Left ventricle myocardium inferior (tissue), 1 donor: ENCODE data around the gene CYP2W1. TPM values are rescaled to one million over a fixed set of nuclear protein-coding genes. Genes with fewer than 3 reads are reported as not detected.
A peak's percentile ranks its signal among the peaks of the same experiment; 100 is the strongest.

Source experiments
- DNase-seq: peaks from one replicate; pipeline ENCODE4 v3.0.0-alpha.2; 2020
- H3K27ac ChIP-seq: fragments of 200-600 bp; replicated peaks from 2 replicates; pipeline ENCODE4 v1.8.0; 2021
- H3K27me3 ChIP-seq: fragments of 200-600 bp; 2 replicates; pipeline ENCODE4 v1.8.0; 2021; ENCODE audit warnings: low read depth
- H3K36me3 ChIP-seq: fragments of 200-600 bp; 2 replicates; pipeline ENCODE4 v1.8.0; 2021
- H3K4me1 ChIP-seq: fragments of 200-600 bp; 2 replicates; pipeline ENCODE4 v1.8.0; 2021
- H3K4me3 ChIP-seq: fragments of 200-600 bp; 2 replicates; pipeline ENCODE4 v1.8.0; 2021; ENCODE audit warnings: mild to moderate bottlenecking, moderate library complexity
- H3K9me3 ChIP-seq: fragments of 200-600 bp; replicated peaks from 2 replicates; pipeline ENCODE4 v1.8.0; 2021
- CTCF ChIP-seq: fragments of 200-600 bp; IDR thresholded peaks from 2 replicates; pipeline ENCODE4 v1.8.0; 2021; ENCODE audit warnings: antibody characterized with exemption, mild to moderate bottlenecking, borderline replicate concordance
- intact Hi-C: fragments of 100-400 bp; cut with micrococcal nuclease; formaldehyde crosslinking; loops from one replicate; pipeline ENCODE4 v1.11.0; 2022
- total RNA-seq: library from RNA; stranded (reverse); fragmentation: NEBNext Ultra II Directional; extraction: Animal tissue kit (Norgen Biotek cat#: 25700); gene quantifications from one replicate; pipeline ENCODE4 v1.2.1, GENCODE V29; 2021
- donor health status: DM: no; HTN: yes; CAD: no; lungs with severe emphysema.

CYP2W1 gene
- total RNA-seq, 1 donor from 2014 or later = not detected

DNA sequence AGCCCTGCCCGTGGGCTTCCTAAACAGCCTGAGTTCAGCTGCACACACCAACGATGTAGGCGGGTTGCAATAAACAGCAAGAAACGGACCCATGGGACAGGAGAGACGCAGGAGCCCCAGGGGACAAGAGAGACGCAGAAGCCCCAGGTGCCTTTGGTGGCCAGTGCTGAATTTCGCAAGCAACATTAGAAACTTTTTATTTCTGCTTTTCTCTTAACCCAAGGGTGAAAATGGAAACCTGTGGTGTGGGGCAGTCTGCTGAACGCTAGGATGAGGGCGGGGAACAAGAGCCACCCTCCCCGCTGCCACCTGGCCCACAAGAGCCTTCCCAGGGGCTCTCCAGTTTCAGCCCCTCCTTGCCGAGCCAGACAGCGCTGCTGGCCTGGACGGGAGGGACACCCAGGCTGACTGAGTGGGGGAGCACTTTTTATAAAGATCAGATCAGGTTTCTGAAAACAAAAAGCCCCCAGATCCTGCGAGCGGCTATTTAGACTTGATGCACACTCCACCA, 41.4 kb downstream of the CYP2W1 start:
- Histone ChIP-seq H3K4me3 (no peak overlapping the region), H3K4me1 (peaks cover 39% of the 10 kb centered on the region), H3K9me3 (no peaks in the 10 kb centered on the region), H3K36me3 (peaks cover 21% of the 10 kb centered on the region), H3K27me3 (no peaks in the 10 kb centered on the region), H3K27ac (no peak overlapping the region)
- intact Hi-C loops = no loop called here
- TF ChIP-seq CTCF = no peak
- DNase-seq = no peak

DNA sequence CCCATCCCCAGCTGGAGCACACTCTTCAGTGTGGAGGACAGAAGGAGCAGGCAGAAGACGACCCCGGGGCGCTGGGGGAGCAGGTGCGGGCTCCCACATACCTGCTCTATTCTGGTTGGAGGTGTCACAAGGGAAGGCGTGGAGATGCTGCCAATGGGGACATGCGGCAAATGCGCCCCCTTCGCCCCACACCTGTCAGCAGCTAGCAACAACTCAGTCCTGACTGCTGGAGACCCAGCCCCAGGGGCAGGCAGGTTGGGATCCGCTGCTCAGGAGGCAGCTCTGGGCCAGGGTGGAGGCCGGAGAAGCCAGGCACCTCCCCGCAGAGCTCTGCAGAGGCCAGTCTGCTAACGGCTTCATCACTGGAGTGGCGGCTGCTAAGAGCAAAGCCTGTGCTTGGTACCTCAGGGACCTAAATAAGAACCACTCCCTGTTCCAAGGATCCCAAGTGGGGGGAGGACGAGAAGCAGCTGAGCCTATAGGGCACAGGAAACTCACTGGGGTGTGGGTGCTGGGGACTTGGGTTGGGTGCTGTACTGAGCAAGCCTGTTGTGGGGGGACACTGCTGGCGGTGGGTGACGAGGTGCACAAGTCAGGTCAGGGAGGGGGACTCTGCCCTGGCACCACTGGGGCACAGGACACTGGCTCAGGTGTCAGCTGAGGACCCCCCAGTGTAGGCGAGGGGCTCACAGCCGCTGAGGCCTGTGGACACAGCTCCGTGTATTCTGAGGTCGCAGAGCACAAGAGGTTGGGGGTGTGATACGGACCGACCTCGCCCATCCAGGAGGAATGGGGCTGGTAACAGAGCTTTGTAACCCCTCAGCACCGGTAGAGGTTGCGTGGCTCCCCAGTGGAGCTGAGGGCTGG, 42.1 kb downstream of the CYP2W1 start:
- Histone ChIP-seq H3K27me3 (no peaks in the 10 kb centered on the region), H3K27ac (no peak overlapping the region), H3K9me3 (no peaks in the 10 kb centered on the region), H3K36me3 (peaks cover 21% of the 10 kb centered on the region), H3K4me3 (no peak overlapping the region), H3K4me1 (peaks cover 42% of the 10 kb centered on the region)
- intact Hi-C loops = no loop called here
- DNase-seq = no peak
- no peak for TF ChIP-seq CTCF

- no peaks in the 10 kb centered on the region for H3K27me3 ChIP-seq
- peaks cover 42% of the 10 kb centered on the region for H3K4me1 ChIP-seq
- H3K27ac ChIP-seq = no peak overlapping the region
- TF ChIP-seq CTCF = no peak
- intact Hi-C loops = no loop called here
- peaks cover 20% of the 10 kb centered on the region for H3K36me3 ChIP-seq
- no peak overlapping the region for H3K4me3 ChIP-seq
- no peak for DNase-seq
- H3K9me3 ChIP-seq = no peaks in the 10 kb centered on the region
Observed at GRCh38 chr7:1025743-1026581, 43.0 kb downstream of the CYP2W1 start.

- intact Hi-C loops = no loop called here
- Histone ChIP-seq H3K4me3 (peak overlapping the region; percentile 94), H3K27me3 (no peaks in the 10 kb centered on the region), H3K4me1 (peaks cover 42% of the 10 kb centered on the region), H3K27ac (no peak overlapping the region), H3K36me3 (peaks cover 17% of the 10 kb centered on the region), H3K9me3 (no peaks in the 10 kb centered on the region)
- TF ChIP-seq CTCF = no peak
- DNase-seq = no peak
Observed at GRCh38 chr7:1026721-1027161, 43.8 kb downstream of the CYP2W1 start.

DNA sequence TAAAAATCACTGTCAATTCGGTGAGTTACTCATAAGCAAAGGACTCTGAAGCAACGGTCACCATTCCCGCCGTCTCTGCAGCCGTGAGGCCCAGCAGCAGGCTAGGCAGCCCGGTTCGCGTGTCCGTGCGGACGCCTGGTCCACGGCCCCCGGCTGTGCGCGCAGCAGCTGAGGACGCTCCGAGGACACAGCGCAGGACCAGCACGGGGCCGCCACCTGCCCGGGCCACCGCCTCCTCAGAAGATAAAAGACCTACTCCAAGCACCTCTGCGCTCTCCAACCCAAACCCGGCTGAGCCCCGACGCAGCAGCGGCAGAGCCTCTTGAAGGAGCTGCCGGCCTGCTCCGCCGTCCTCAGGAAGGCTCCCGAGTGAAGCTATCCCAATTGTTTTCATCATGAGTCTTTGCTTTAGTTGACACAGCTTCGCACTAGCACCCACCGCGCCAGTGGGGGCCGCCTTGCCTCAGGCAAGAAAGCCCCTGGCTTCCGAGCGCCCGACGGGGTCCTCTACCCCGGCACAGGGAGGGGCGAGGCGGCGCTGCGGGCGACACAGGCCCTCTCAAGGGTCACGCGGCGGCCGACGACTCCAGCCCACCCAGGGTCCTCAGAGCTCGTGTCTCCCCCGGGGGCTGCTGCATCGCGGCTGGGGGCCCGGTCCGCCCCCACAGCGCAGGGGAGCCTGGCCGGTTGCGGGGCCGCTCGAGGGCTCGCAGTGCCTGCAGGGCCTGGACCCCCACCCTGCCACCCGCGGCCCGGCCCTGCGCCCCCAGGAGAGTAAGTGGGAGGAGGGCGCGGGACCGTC, 44.5 kb downstream of the CYP2W1 start:
- DNase-seq = no peak
- no peaks in the 10 kb centered on the region for H3K27me3 ChIP-seq
- TF ChIP-seq CTCF = no peak
- H3K9me3 ChIP-seq = no peaks in the 10 kb centered on the region
- intact Hi-C loops = no loop called here
- peak overlapping the region; percentile 94 for H3K27ac ChIP-seq
- peak overlapping the region; percentile 94 for H3K4me3 ChIP-seq
- H3K4me1 ChIP-seq = peaks cover 42% of the 10 kb centered on the region
- H3K36me3 ChIP-seq = peaks cover 15% of the 10 kb centered on the region
